ENCODE results near the gene RNH1. TPM values are rescaled to one million over a fixed set of nuclear protein-coding genes. Genes with fewer than 3 reads are reported as not detected.

RNH1 gene
- total RNA-seq, 1 experiment from 2014 or later = 60.0 TPM

DNA sequence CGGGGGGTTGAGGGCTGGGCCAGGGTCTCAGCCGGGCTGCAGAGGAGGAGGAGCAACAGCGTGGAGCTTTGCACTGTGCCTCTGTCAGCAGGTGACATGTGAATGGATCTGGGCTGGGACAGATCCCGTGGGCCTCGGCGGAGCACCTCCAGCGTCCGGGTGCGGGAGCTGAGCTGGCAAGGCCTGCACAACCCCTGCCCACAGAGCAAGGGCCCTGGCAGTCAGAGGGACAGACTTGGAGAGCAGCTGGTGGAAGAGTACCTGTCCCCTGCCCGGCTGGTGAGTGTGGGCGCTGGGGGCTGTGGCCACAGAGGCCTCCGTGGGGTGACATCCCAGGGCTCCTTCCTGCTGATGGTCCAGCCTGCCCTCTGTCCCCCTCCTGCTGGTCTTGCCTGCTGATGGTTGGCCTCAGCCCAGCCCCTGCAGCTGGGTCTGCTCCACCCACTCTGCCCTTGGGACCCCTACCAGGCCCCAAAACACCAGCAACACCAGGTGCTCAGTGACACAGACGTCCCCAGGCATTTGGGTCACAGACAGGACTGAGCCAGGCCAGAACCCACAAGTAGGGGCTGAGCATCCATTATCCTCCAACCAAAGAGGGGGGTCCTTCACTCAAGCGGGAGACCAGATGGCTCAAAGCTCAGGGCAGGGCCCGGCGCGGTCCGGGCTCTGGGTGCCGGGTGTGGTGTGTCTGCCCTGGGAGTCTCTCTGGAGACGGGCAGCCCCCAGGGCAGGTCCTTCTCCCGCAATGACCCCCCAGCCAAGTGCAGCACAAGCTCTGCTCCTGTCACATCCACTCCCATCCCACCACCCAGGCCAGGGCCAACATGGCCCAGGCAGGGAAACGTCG, 33.8 kb upstream of the RNH1 start:
- Histone ChIP-seq H2BK15ac (ENCODE audit: low read depth, low read length) (no peak overlapping the region), H3T11ph (ENCODE audit: low read length) (no peak overlapping the region), H2BK20ac (ENCODE audit: low read depth, low read length, poor library complexity, severe bottlenecking) (no peak overlapping the region), H2AFZ (ENCODE audit: low read length) (no peak overlapping the region), H3K18ac (ENCODE audit: insufficient read length, low read depth, low read length) (no peak overlapping the region), H3K23me2 (ENCODE audit: insufficient read length, low read depth, low read length, poor library complexity, severe bottlenecking) (peaks cover 14% of the 10 kb centered on the region), H3K9ac (ENCODE audit: extremely low read depth, insufficient read length, low read length) (no peak overlapping the region), H4K91ac (ENCODE audit: insufficient read length, low read depth, low read length) (no peak overlapping the region), H3K9me3 (ENCODE audit: control insufficient read depth, low read depth, low read length) (no peaks in the 10 kb centered on the region), H3K27ac (ENCODE audit: insufficient read length, low read depth, low read length) (no peak overlapping the region), H3K4ac (ENCODE audit: low read depth, low read length) (no peak overlapping the region), H2BK120ac (ENCODE audit: low read depth, low read length, poor library complexity, severe bottlenecking) (no peak overlapping the region), H3K27me3 (ENCODE audit: insufficient read depth, low read length) (no peaks in the 10 kb centered on the region), H3K23ac (ENCODE audit: insufficient read length, low read depth, low read length) (no peak overlapping the region), H2BK5ac (ENCODE audit: insufficient read length, low read length) (no peak overlapping the region), H2BK12ac (ENCODE audit: insufficient read length, low read depth, low read length) (no peak overlapping the region), H3K79me1 (ENCODE audit: insufficient read depth, low read depth, low read length, poor library complexity, severe bottlenecking) (no peaks in the 10 kb centered on the region), H3K4me2 (ENCODE audit: insufficient read depth, insufficient read length, low read length) (no peak overlapping the region), H3K56ac (ENCODE audit: insufficient read length, low read depth, low read length) (no peak overlapping the region), H4K8ac (replicated peaks; ENCODE audit: insufficient read length, low read depth, low read length) (no peak overlapping the region), H2AK5ac (ENCODE audit: insufficient read length, low read length) (no peak overlapping the region), H3K14ac (ENCODE audit: insufficient read depth, low read length) (no peak overlapping the region), H4K20me1 (ENCODE audit: control insufficient read depth, insufficient read depth, insufficient read length) (no peaks in the 10 kb centered on the region), H3K4me1 (ENCODE audit: insufficient read depth, low read length) (no peaks in the 10 kb centered on the region), H4K5ac (ENCODE audit: insufficient read length, low read depth, low read length) (no peak overlapping the region), H3K79me2 (ENCODE audit: insufficient read depth, low read length) (no peaks in the 10 kb centered on the region)
- TF ChIP-seq CTCF (conservative IDR thresholded peaks at IDR 0.05) = no peak
- H3K4me3 Mint-ChIP-seq = no peak overlapping the region
- WGBS (ENCODE audit: extremely low coverage, insufficient read length, low lambda C conversion rate) = no CpG with 5 or more reads among the region's 23 CpGs
- H3K4me1 Mint-ChIP-seq = peaks cover 9 to 13% of the 10 kb centered on the region in 2 experiments; a peak in 3 of 4 replicates
- no peak overlapping the region for H3K27ac Mint-ChIP-seq
- peaks cover 16% of the 10 kb centered on the region for H3K27me3 Mint-ChIP-seq (ENCODE audit: low read depth)
- H3K9me3 Mint-ChIP-seq = peaks cover 0 to 4% of the 10 kb centered on the region in 2 experiments; a peak in 2 of 5 replicates
- DNase-seq = no peak
- peaks cover 2 to 7% (median 5%) of the 10 kb centered on the region in 3 experiments; a peak in 5 of 7 replicates for H3K36me3 Mint-ChIP-seq (ENCODE audit: insufficient read depth in 1 of 3, low read depth in 3 of 3)
